ENCODE results near the gene SLFN13.
A peak's percentile ranks its signal among the peaks of the same experiment; 100 is the strongest.
"Not testable (repeated sequence)": the region's sequence is repeated elsewhere in the genome, so short reads cannot be mapped to it uniquely, and the experiment has no call there.

SLFN13 gene

GRCh38 chr17:35448214-35448898 is at the start of gene SLFN13:
Gene SLFN13, minus strand, starts transcription at chr17:35448766. Its CDS starts 3,086 bp downstream, at chr17:35445680.
- intact Hi-C loops (cut with DNase I) = no loop called here
- DNase-seq = peak in 25 of 42 donors; percentile 7 to 51 (median 24)

- intact Hi-C loops (cut with DNase I) = no loop called here
- no peak for DNase-seq
Measured at GRCh38 chr17:35496451-35497290, 48.1 kb upstream of the SLFN13 start.

DNA sequence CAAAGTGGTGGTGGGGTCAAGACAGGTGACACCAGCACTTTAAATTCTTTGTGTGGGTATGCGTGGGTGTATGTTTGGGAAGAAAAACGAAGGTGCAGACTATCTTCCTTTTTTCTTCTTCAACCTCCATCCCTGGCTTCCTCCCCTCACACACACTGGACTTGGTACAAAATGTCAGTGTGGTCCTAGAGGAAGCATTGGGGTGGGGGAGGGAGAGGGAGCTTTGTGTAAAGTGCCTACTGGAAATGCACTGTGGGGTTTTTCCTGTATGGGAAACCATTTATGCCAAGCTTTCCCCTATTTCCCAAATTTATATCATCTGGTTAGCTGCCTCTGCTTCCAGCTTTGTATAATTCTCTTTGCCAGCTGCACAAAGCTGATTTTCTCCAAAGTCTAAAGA is 44.5 kb upstream of the SLFN13 start:
- no peak for DNase-seq
- intact Hi-C loops (cut with DNase I) = no loop called here

DNA sequence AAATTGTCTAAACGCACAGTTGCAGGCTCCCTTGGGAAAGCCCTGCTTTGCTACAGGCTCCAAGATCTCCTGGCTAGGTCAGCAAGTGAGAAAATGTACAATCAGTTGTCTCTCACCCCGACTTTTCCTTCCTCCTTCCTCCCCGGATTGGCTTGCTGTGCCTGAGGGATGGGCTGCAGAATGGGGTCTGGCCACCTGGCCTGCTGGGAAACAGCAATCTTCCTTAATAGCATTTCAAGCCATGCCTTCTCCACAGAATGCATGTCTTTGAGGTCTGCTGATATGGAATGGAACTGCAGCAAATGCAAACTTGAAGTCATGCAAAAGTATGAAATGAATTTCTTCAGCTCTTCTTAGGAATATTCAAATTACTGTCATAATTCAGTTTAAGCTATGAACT is 42.9 kb upstream of the SLFN13 start:
- intact Hi-C loops (cut with DNase I) = no loop called here

DNA sequence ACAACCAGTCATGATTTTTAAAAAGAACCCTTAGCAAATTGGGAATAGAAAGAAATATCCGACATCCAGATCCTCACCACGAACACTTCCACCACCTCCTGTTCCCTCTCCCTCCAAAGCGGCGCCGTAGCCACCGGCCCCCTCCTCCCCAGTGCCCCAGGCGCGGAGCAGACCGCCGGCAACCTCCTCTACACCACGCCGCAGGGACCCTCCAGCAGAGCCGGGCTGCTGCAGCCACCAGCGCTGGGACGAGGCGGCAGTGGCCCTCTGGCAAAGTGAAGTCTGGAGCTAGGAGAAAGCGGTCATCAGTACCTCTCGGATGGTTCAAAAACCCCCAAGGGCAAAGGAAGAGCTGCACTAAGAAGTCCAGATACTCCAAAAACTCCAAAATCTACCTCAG is 41.4 kb upstream of the SLFN13 start:
- intact Hi-C loops (cut with DNase I) = no loop called here

More for the DNA sequence above, 42.9 kb upstream of the SLFN13 start:
- DNase-seq = no peak

GRCh38 chr17:35488991-35489390 is 40.4 kb upstream of the SLFN13 start:
- intact Hi-C loops (cut with DNase I) = no loop called here
- no peak for DNase-seq

More for the DNA sequence above, 41.4 kb upstream of the SLFN13 start:
- DNase-seq = no peak

DNA sequence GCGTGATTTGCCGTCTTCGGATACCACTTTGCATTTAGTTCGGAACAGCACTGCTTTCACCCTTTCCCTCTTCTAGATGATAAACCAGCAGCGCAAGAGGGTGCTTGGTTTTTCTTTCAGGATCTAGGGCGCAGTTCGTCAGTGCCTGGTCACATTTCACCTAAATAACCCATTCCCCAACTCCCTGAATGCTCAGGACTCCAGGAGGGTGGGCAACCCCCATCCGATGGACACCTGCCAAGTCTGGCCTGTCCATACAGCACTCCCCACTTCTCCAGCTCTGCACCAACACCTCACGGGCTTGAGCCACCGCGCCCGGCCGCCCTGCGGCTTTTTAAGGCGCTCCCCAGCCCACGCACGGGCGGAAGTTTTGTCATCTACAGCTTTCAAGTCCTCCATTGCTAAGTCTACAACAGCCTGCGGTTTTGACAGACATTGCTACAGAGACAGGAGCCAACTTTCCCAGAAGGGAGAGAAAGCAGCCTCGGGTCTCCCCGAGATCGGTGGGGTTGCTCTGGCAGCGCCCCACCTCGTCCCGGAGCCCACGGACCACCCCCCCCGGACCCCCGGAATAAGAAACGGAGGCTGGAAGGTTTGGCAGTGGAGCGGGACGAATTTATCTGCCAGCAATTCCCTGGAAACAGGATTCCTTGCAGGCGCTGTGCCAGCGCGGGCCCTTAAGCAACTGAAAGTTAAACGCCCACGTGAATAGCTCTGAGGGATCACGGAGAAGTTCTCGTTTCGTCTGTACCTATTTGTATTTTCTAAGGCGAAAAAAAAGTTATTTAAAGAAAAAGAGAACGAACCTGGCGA is 38.6 kb upstream of the SLFN13 start:
- DNase-seq = peak in 2 of 42 donors; percentile 3 to 22
- intact Hi-C loops (cut with DNase I) = no loop called here

- DNase-seq = no peak
- intact Hi-C loops (cut with DNase I) = no loop called here
Measured at GRCh38 chr17:35479271-35479670, 30.7 kb upstream of the SLFN13 start.

- no peak for DNase-seq
- intact Hi-C loops (cut with DNase I) = no loop called here
Measured at GRCh38 chr17:35477248-35477647, 28.7 kb upstream of the SLFN13 start.

GRCh38 chr17:35476283-35476820 is 27.8 kb upstream of the SLFN13 start:
- intact Hi-C loops (cut with DNase I) = no loop called here
- no peak for DNase-seq

GRCh38 chr17:35468475-35468874 is 19.9 kb upstream of the SLFN13 start:
- DNase-seq = no peak
- intact Hi-C loops (cut with DNase I) = no loop called here

DNA sequence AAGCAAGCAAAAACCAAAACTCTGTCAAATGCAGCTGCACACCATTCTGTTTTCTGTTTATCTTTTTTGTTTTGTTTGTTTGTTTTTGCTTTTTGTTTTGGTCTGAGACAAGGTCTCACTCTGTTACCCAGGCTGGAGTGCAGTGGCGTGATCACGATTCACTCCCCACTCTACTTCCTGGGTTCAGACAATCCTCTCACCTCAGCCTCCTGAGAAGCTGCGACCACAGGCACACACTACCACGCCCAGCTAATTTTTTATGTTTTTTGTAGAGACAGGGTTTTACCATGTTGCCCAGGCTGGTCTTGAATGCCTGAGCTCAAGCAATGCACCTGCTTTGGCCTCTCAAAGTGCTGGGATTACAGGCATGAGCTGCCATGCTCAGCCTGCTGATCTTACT is 19.3 kb upstream of the SLFN13 start:
- intact Hi-C loops (cut with DNase I) = no loop called here

GRCh38 chr17:35460354-35460851 is 11.8 kb upstream of the SLFN13 start:
- peak in 1 of 42 donors; percentile 29 for DNase-seq
- intact Hi-C loops (cut with DNase I) = no loop called here

More for the DNA sequence above, 19.3 kb upstream of the SLFN13 start:
- DNase-seq = no peak

DNA sequence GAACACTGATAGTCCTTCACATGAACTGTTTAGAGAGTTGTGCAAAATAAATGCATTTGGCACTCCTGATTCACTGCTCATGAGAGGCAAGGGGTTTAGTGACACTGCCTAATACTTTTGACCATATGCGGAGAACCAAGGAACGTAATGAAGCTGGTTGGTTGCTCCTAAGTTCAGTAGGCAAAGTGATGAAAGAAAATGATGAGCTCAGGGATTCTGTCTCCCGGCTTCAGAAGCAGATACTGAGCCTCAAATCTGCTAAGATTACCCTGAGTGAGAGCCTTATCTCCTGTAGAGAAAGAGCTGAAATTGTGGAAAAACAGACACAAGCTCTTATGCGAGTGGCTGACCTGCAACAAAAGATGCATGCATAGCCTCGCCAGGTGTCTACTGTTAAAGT is 5.5 kb upstream of the SLFN13 start:
- DNase-seq; intact Hi-C loops (cut with DNase I): not testable (repeated sequence)

DNA sequence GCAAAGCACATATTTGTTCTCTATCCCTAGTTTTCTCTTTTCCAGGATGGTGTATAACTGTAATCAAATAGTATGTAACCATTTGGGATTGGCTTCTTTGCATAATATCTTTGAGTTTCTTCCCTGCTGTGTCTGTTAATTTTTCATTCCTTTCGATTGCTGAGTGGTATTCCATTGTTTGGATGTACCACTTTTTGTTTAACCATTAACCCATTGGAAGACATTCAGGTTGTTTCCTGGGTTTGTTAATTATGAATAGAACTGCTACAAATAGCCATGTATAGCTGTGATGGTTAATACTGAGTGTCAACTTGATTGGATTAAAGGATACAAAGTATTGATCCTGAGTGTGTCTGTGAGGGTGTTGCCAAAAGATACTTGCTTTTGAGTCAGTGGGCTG is 4.6 kb upstream of the SLFN13 start:
- intact Hi-C loops (cut with DNase I) = no loop called here
- no peak for DNase-seq

- intact Hi-C loops (cut with DNase I) = no loop called here
- no peak for DNase-seq
Measured at GRCh38 chr17:35449371-35449931, 885 bp upstream of the SLFN13 start.

DNA sequence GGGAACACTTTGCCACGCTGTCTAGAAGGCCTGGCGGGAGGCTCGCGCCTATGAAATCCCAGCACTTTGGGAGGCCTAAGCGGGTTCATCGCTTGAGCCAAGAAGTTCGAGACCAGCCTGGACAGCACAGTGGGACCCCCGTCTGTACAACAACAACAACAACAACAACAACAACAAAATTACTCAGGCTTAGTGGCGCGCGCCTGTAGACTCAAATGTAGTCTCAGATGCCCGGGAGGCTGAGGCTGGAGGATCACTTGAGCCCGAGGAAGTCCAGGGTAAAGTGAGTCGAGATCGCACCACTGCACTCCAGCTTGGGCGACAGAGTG is 297 bp upstream of the SLFN13 start:
- DNase-seq = no peak

DNA sequence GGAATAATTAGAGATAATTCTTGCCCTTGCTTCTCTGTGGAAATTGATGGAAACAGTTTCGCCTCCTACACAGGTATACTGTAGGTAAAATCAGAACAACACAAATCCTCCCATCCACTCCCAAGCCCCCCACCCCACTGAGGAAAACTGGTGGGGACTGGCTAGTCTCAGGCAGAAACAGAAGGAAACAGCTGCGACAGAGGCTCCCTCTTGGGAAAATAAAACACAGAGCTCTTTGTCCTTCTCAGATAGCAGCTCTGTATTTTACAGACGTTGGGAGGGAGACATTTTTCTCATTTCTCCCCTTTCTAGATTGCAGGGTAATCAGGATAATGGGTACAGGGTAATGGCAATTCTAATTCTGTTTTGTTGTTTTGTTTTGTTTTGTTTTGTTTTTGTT is 1.1 kb downstream of the SLFN13 start:
- DNase-seq = no peak
- intact Hi-C loops (cut with DNase I) = no loop called here

More for the DNA sequence above, 297 bp upstream of the SLFN13 start:
- intact Hi-C loops (cut with DNase I) = no loop called here

DNA sequence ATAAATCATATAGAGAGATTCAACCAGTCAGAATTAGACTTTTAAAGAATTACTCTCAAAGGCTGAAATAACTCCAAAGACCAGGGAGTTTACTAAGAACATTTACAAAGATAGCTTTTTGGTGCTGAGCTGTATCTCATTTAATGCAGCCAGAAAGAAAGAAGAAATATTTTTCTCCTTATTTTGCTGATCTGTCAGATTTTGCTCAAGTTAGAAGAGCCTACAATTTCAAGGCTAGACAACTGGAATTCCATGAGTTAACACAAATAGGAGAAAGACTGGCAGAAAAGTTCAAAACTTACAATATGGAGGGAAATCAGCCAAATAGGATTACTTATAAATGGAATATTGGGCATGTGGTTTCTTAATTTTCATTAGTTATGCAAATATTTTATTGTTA is 10.1 kb downstream of the SLFN13 start:
- DNase-seq = no peak
- intact Hi-C loops (cut with DNase I) = no loop called here
